CD4-positive, alpha-beta T cell treated with Interleukin-12 subunit alpha and Interleukin-12 subunit beta, for 1 hour (primary cell): ENCODE results near the gene CISD3.
"Not testable (repeated sequence)": the region's sequence is repeated elsewhere in the genome, so short reads cannot be mapped to it uniquely, and the experiment has no call there.

Experiments used
- DNase-seq: peaks from one replicate; pipeline ENCODE4 v3.0.0-alpha.2; 2020

The CISD3 gene

GRCh38 chr17:38709104-38709820 lies 20.9 kb upstream of the CISD3 start:
- no peak for DNase-seq

DNA sequence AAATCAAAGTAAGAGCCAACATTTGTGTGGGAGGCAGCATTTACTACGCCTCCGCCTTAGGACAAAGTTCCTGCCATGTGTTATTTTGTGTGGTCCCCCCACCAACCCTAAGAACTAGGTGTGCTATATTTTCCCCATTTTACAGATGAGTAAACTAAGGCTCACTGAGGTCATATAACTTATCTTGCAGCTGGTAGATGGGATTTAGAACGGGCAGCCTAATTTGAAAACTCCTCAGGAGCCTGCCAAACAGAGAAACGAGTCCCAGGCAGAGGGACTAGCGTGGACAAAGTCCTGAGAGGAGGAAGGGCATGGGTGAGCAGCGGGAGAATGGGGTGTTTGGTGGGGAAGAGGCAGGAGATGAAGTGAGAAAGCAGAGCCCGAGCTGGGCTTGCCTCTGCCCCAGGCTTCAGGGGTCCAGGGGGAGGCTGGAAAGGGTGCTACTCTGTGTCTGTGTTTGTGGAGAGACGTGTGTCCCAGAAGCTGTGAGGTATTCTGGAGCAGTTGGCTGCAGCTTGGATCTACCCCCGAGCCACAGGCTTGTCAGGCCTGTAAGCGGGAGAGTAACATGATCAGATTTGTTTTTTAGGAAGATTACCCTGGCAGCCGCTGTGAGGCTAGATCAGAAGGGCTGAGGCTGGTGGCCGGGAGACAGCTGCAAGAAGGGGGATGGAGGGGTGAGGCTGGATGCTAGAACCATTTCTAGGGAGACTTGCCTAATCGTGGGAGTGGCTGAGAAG lies 20.1 kb upstream of the CISD3 start:
- no peak for DNase-seq

GRCh38 chr17:38710604-38710962 lies 19.6 kb upstream of the CISD3 start:
- DNase-seq = no peak

DNA sequence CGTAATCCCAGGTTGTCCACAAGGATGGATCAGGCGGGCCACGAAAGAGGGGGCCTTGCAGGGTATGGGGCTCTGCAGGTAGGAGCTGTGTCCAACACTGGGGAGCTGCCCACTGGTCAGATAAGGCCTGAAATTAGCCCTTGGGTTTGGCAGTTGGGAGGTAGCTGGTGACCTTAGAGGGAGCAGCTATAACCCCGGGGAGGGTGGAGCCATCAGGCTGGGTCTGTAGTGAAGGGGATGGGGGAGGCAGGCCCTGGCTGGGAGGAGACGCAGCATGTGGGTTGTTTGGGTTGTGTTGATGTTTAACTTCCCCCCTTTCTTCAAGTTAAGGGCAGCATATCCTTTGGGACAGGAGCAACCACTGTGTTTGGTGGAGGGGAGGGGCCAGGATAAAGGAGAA lies 19.2 kb upstream of the CISD3 start:
- no peak for DNase-seq

GRCh38 chr17:38711792-38712571 lies 18.2 kb upstream of the CISD3 start:
- DNase-seq = no peak

DNA sequence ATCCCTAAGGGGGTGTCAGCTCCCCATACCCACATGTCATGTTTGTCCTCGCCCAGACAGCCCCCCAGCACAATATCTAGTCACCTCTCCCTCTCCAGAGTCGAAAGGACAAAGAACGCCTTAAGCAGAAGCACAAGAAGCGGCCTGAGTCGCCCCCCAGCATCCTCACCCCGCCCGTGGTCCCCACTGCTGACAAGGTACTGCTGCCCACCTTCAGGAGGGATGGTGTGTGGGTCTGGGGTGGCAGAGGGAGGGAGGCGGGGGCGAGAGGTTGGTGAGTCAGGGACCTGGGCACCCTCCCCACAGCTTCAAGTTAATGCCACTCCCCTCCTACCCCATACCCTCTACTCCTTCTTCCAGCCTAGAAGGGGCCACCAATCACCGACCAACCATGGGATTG lies 17.5 kb upstream of the CISD3 start:
- no peak for DNase-seq

DNA sequence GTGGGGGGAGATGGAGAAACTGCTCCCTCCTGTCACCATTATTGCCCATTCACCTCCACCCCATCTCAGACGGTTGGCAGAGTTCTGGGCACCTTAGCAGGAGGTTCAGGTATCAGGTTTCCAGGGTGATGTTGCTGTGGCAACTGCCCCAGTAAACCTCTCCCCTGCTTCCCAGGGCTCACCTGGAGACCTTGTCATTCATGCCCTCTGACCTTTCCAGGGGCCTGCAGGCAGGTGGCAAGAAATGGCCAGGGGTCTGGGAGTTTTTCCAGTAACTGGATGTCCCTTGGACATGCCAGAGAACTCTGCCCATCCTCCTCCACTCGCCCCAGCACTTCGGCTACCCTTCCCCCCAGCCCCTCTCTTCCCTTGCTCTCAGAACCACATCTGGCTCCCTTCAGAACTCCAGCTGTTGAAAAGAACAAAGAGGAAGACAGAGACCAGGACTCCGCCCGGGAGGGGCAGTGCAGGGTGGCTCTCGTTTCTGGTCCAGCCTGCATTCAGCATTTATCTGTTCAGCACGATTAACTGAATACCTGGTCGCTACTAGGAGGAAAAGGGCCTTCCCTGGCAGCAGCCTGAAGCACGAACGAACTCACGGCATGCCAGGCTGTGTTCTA lies 16.6 kb upstream of the CISD3 start:
- DNase-seq = no peak

- no peak for DNase-seq
Observed at GRCh38 chr17:38715216-38715943, 14.8 kb upstream of the CISD3 start.

GRCh38 chr17:38716368-38717005 lies 13.7 kb upstream of the CISD3 start:
- DNase-seq = no peak

DNA sequence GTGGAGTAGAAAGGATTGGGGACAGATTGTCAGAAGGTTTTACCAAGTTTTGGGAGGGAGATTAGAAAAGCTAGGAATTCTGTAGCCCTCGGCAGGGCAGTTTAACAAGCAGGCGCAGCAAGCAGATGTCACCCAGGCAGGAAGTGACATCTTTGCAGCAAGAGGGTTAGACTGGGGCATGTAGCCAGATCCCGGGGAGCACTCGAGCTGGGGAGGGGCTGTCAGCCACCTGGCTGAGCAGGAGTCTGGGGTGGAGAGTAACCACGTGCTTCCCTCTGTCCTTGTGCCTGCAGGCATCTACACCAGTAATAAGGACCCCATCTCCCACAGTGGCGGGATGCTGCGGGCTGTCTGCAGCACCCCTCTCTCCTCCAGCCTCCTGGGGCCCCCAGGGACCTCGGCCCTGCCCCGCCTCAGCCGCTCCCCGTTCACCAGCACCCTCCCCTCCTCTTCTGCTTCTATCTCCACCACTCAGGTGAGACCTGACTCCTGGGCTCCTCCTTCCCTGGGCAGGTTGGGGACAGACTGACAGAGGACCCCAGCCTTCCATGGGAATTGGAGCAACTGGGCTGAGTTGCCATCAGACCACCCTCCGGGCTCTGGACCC lies 12.9 kb upstream of the CISD3 start:
- no peak for DNase-seq

- no peak for DNase-seq
Observed at GRCh38 chr17:38719289-38719942, 10.7 kb upstream of the CISD3 start.

- no peak for DNase-seq
Observed at GRCh38 chr17:38719943-38720641, 10.0 kb upstream of the CISD3 start.

GRCh38 chr17:38720941-38721340 lies 9.2 kb upstream of the CISD3 start:
- no peak for DNase-seq

- DNase-seq = no peak
Observed at GRCh38 chr17:38721802-38722201, 8.3 kb upstream of the CISD3 start.

- DNase-seq = no peak
Observed at GRCh38 chr17:38724337-38724988, 5.7 kb upstream of the CISD3 start.

DNA sequence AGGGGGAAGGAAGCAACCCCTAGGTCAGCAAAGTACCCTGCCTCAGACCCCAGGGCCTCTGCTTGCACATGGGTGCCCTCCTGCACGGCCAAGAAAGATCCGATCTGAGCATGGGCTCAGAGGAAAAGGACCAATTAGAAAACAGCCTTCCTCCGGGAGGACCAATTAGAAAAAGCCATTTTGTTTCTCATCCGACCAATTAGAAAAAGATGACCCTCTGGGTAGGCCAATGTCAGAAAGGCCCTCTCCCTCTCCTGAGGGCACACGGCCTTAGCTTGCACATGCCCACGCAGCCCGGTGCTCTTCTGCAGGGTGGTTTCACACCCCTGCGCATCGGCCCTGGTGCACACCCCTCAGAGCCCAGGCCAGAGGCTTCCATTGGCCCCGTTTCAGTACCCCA lies 5.1 kb upstream of the CISD3 start:
- DNase-seq = no peak

- DNase-seq = not testable (repeated sequence)
Observed at GRCh38 chr17:38726145-38726544, 4.0 kb upstream of the CISD3 start.

DNA sequence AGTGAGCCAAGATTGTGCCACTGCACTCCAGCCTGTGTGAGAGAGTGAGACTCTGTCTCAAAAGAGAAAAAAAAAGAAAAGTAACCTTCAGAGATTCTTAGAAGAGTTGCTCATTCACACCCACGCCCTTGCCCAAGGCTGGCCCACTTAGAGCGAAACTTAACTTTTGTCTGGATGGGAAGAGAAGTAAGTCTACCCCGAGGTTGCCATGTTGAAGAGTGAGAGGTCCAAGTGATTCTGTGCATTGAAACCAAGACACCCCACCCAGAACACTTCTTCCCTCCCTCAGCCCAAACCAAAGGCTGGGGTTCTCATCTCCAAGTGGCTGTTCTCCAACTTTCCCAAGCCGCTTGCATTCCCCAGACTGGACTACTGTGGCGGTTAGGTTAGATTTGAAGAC lies 2.4 kb upstream of the CISD3 start:
- peak; percentile 65 for DNase-seq

DNA sequence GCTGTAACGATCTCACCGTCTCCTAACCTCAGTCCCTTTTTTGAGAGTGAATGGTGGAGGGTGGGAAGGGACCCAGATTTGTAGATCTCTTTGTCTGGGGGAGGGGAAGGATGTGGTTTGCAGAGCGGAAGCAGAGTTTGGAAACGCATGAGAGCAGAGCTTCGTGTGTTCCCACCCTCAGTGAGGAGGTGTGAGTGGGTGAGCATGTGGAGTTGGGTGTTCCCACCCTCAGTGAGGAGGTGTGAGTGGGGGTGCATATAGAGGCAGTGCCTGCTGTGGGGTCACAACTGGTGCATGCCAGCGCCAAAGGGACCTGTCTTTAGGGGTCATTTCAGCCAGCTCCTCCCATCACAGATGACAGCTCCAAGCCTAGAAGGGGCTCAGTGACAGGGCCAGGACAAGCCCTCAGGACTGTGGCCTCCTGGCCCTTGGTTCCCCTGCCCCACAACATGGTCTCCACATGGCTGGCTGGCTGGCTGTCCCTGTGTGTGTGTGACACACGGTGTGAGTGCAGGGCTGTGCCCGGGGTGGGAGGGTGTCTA lies 1.8 kb upstream of the CISD3 start:
- peak; percentile 85 for DNase-seq
